GM15510 (cell line): Measurements from ENCODE around the gene SLITRK3.

Experiments
- POLR2A ChIP-seq: IDR thresholded peaks from 3 replicates; pipeline ENCODE4 v1.6.1; 2011; ENCODE audit warnings: borderline replicate concordance; ENCODE audit not compliant: insufficient read length; ENCODE audit errors: extremely low read depth

Gene SLITRK3

DNA sequence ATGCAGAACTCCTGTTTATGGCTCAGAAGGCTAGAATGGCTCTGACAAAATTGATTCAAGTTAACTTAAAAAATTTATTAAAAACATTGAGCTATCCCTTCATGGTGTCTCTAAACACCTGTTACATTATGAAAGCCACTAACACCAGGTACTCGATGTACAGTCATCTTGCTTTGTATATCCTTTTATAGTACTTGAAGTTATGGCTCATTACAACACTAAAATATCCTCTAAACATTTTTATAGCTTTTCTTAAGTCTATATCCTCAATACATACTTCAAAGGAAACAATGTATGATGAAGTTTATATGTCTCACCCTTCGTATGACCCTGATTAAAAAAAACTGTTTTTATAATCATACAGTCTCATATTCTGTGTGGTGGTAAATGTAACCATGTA is 38.2 kb downstream of the SLITRK3 start:
- no peak for TF ChIP-seq POLR2A

DNA sequence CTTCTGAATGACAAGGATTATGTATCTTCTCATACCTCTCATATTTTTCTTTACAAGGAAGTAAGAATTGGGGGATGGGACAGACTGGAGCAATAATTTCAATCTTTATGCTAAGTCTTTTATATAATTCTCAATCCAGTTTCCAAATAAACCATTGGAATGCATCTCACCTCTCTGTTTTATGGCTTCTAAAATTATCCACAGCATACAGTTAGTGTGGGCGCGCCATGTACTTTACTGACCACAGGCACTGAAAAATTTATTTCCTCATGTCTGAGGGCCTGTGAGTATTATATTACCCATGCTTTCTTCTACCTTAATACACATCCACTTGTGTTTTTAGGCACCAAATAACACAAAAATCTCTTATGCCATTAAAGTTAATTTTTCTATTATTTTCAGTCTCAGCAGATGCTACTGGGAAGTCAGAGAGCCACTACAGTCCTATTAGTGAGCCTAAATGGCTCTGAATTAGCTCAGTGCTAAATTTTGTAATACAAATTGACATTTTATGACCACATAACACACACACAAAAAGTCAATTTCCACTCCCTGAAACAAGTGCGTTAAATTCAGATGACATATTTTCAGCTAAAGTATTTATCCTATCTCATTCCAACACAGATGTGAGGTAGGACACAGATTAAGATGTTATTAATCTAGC is 39.3 kb downstream of the SLITRK3 start:
- no peak for TF ChIP-seq POLR2A

DNA sequence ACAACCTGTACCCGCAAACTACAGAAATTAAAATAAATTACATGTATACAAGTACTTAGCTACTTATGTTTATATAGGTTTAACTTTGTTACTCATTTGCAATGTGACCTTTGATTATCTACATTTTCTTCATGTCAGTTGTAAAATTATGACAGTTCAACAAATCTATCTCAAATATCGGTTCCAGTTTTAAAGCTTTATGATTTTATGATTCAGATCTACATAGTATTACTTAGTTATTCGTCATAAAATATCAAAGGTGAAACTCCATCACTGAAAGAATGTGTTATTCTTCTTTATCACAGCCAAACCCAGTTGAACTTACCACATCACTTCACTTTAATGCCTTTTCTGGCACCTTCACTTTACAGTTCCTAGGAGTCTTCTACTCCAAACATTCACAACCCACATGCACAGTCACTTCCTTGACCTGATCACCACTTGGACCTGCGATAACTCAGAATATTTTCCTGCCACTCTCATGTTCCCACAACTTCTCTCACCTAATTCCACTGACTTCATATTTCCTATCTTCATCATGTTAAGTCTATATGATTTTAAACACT is 47.2 kb downstream of the SLITRK3 start:
- no peak for TF ChIP-seq POLR2A

DNA sequence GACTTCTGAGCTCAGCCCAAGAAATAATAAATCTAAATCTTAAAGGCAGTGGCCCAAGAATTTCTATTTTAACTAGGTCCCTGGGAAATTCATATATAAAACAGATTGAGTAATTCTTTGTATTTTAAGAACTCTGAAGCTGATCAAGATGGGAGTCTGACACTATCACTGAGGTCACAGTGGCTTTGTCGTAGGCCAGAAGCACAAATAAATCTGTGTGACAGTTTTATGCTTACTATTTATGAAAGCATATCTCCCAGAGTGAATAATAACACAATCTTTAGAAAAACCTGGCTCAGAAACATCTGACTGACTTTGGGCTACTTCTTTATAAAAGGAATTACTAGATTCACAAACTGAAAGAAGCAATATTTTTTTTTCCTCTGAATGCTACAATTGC is 51.9 kb downstream of the SLITRK3 start:
- TF ChIP-seq POLR2A, result no peak
